HG03108 (cell line): ENCODE results near the gene RREB1.
A peak's percentile ranks its signal among the peaks of the same experiment; 100 is the strongest.

Source experiments
- ATAC-seq: cut with Tn5 transposase; IDR thresholded peaks from one replicate; pipeline ENCODE4 v1.9.1; 2021; ENCODE audit warnings: moderate library complexity; ENCODE audit not compliant: unreplicated experiment

Gene RREB1

GRCh38 chr6:7107578-7108195 lies at the start of gene RREB1:
TSS of gene RREB1 (plus strand) at chr6:7107961. CDS start at chr6:7181912, 73,951 bp downstream.
- peak; percentile 56 for ATAC-seq

DNA sequence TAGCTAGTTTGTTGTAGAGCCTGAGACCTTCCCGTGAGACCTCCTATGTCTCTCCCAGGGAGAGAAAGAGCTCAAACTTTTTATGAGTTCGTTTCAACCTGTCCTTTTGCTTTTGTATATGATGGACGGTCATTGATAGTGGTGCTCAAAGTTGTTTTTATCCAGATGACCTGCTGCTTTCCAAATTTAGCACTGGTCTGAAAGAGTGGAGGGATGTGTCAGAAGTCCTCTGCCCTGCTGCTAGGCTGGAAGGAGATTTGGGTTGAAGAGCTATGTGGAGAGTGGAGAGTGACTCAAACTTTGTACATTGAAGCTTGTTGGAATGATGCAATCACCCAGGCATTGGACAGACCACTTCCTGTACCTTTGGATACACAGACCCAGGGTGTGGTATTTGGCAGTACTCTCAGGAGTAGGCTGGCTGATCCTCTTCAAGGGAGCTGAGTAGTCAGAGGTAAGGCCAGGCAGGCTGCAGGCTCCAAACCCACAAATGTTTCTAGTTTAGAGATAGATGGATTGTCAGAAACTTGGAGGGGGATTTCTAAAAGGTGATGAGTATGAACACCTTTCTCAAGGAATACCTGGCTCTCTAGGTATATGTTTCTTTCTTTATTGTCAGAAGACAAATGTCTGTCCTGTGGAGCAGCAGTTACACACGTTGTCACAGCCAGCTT lies 49.4 kb upstream of the RREB1 start:
- ATAC-seq = no peak

GRCh38 chr6:7060769-7061516 lies 46.8 kb upstream of the RREB1 start:
- no peak for ATAC-seq

- ATAC-seq = no peak
Observed at GRCh38 chr6:7062451-7063162, 45.2 kb upstream of the RREB1 start.

GRCh38 chr6:7067305-7067704 lies 40.5 kb upstream of the RREB1 start:
- no peak for ATAC-seq

GRCh38 chr6:7071405-7071804 lies 36.4 kb upstream of the RREB1 start:
- ATAC-seq = no peak

- no peak for ATAC-seq
Observed at GRCh38 chr6:7073082-7073820, 34.5 kb upstream of the RREB1 start.

GRCh38 chr6:7073821-7074525 lies 33.8 kb upstream of the RREB1 start:
- peak; percentile 98 for ATAC-seq

DNA sequence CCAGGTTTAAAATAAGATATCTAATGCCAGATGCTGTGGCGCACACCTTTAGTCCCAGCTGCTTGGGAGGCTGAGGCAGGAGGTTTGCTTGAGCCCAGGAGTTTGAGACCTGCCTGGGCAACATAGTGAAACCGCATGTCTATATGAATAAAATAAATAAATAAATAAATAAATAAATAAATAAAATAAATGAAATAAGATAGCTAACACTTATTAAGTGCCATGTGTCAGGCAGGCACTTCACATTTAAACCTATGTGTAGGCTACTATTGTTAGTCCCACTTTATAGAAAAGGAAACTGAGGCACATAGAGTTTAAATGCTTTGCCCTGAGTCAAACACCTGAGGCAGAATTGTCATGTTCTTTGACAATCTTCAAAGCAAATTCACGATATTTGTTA lies 32.9 kb upstream of the RREB1 start:
- no peak for ATAC-seq

DNA sequence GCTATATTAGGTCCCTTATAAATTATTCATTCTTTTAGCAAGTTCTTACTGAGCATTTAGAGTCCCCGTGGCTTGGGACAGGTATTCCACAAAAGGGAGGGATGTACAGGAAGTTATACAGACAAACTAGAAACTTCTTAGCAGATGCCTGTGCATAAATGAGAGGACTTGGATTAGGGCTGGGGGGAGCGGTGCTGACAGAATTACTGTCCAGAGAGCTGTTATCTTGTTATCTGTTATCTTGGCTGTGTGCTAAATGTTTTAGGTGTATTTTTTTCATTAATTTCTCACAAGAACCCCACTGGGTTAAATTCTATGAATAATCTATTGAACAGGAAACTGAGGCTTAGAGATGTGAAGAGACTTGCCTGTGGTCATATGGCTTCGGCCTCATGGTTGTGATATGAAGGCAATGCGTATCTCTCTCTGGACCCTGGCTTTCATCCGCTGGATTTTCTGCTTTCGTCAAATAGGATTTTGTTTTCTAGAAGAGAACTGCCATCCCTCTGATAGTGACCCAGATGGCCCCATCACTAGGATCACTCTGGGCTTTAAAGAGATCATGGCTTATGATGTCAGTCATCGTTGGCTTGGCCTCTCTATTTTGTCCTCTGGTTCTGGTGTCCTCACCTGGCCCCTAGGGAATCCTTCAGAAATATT lies 32.3 kb upstream of the RREB1 start:
- ATAC-seq = no peak

DNA sequence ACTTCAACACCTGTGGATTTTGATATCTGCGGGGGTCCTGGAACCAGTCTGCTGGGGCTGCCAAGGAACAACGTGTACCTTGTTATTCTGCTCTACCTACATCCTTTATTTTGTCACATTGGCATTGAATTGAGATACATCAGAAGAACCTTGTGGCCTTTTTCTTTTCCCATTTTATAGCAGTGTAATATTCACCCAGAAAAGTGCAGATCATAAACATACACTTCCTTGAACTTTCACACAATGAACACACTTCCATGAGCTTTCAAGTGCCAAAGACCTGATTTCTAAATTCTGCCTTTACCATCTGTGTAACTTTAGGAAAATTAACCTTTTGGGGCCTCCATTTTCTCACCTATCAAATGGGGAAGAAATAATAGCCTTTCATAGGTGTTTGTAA lies 29.9 kb upstream of the RREB1 start:
- no peak for ATAC-seq

GRCh38 chr6:7078856-7079255 lies 28.9 kb upstream of the RREB1 start:
- ATAC-seq = no peak

DNA sequence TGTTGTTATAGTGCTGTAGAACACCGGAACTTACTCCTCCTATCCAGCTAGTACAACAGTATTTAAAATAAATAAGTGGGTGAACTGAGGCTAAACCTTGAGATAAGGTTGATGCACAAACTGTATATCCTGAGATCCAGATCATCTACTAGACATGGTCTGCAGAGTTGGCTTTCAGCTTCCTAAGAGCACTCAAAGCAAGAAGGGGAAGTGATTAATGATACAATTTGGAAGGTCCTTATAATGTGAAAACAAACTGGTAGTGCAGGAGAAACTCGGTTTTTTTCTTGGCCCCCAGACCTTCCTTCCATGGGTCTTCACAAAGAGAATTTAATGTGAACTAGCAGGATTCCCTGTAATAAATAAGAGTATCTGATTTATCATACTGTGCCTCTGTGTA lies 27.4 kb upstream of the RREB1 start:
- no peak for ATAC-seq

DNA sequence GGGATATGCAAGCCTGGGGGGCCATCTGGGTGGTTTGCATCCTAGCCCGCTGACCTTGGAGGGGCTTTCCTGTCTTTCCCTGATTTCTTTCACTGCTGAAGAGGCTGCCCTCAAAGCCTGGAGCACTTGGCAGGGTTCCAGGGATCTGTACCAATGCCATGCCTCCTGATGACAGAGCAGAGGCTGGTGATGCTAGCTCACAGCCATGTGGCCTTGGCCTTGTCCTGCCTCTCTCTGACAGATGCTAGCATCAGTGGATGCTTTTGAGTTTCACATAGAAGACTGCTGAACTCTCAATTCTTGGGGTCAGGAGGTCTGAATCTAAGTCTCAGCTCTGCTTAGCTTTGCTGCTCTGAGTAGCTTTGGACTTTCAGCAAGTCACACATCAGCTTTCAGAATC lies 21.9 kb upstream of the RREB1 start:
- ATAC-seq = no peak

GRCh38 chr6:7086488-7086887 lies 21.3 kb upstream of the RREB1 start:
- ATAC-seq = peak; percentile 58

DNA sequence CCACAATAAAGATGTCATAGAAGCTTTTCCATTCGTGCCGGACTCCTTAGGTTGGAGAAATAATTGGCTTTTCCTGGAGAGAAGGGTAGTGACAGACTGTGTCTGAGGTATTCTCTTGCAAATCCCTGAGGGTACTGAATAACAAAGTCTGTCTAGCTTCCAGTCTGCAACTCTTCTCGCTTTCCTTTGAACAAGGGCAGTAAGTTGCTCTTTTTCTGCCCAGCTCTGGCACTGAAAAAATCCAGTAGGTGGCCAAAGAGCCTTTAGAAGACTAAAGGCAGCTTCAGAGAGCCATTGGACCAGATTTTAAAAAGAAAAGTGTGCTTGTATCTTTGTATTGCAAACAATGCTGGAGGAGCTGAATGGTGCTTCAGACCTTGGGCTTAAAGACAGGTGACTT lies 20.7 kb upstream of the RREB1 start:
- no peak for ATAC-seq

DNA sequence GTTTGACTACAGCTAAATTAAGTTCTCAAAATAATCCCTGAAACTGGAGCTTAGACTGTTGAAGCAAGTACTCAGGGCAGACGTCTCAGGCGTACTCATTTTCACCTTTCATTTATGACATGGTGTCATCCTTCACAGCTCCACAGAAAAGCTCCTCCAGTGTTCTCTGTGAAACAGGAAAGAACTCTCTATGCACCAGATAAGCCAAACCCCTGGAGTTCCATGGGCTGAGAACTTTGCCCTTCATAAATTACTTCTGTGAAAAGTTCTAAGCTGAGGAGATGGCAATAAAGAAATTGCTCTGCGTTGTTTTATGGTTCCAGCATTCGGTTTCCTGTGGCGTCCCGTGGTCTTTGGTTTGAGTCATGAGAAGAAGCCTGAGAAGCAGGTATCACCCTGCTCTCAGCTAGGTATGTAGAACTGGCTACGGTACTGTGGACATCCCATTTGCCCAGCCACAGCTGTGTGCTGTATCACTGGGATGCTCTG lies 20.2 kb upstream of the RREB1 start:
- ATAC-seq = no peak

DNA sequence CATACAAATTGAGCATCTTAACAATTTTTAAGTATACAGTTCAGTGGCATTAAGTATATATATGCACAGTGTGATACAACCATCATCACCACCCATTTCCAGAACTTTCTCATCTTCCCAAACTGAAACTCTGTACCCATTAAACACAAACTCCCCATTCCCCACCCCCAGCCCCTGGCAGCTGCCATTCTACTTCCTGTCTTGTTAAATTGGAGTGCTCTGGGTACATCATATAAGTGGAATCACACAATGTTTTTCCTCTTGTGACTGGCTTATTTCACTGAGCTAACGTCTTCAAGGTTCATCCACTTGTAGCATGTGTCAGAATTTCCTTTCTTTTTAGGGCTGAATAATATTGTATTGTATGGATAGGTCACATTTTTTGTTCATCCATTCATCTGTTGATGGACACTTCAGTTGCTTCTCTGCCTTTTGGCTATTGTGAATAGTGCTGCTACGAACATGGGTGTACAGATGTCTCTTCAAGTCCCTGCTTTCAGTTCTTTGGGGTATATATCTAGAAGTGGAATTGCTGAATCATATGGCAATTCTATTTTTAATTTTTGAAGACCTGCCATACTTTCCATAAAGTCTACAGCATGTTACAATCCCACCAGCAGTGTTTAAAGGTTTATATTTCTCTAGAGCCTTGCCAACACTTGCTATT lies 19.6 kb upstream of the RREB1 start:
- no peak for ATAC-seq

DNA sequence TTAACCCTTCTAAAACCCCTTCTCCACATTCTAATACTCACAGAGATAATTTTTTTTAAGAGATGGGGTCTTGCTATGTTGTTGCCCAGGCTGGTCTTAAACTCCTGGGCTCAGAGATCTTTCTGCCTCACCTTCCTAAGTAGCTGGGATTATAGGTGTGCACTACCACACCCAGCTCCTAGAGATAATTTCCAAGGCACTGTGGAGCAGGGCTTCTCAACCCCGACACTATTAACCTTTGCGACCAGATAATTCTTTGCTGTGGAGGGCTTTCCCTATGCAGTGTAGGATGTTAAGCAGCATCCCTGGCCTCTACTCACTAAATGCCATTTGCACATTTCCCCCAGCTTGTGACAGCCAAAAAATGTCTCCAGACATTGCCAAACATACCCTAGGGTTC lies 8.8 kb upstream of the RREB1 start:
- ATAC-seq = no peak
